Activated CD4-positive, CD25-positive, alpha-beta regulatory T cell treated with anti-CD3 and anti-CD28 coated beads, Interleukin-2, amount 50 U/mL, for 24 hours (primary cell): ENCODE measurements around the gene GINS2.

Source experiments
- ATAC-seq, 2 donors: fragments of 150-1000 bp; cut with Tn5 transposase; one replicate each; pipeline ENCODE4 v1.10.0; 2021; ENCODE audit warnings: mild to moderate bottlenecking in 1 of 2, moderate library complexity in 1 of 2

Gene GINS2

GRCh38 chr16:85652431-85653221 is 36.1 kb downstream of the GINS2 start:
- ATAC-seq: no peak

GRCh38 chr16:85651629-85652430 is 36.9 kb downstream of the GINS2 start:
- no peak for ATAC-seq

GRCh38 chr16:85650844-85651628 is 37.7 kb downstream of the GINS2 start:
- ATAC-seq: no peak

GRCh38 chr16:85650135-85650843 is 38.5 kb downstream of the GINS2 start:
- ATAC-seq: no peak

- no peak for ATAC-seq
These were observed 39.2 kb downstream of the GINS2 start for GRCh38 chr16:85649411-85650134.

- no peak for ATAC-seq
These were observed 39.9 kb downstream of the GINS2 start for GRCh38 chr16:85648805-85649204.

- ATAC-seq: no peak
These were observed 40.6 kb downstream of the GINS2 start for GRCh38 chr16:85648070-85648714.

- no peak for ATAC-seq
These were observed 41.8 kb downstream of the GINS2 start for GRCh38 chr16:85646976-85647375.

- ATAC-seq: no peak
These were observed 42.3 kb downstream of the GINS2 start for GRCh38 chr16:85646358-85646907.

GRCh38 chr16:85645021-85645589 is 43.6 kb downstream of the GINS2 start:
- no peak for ATAC-seq

- ATAC-seq: no peak
These were observed 44.6 kb downstream of the GINS2 start for GRCh38 chr16:85644093-85644712.

GRCh38 chr16:85643631-85644030 is 45.1 kb downstream of the GINS2 start:
- no peak for ATAC-seq

- ATAC-seq: no peak
These were observed 45.9 kb downstream of the GINS2 start for GRCh38 chr16:85642762-85643358.

- no peak for ATAC-seq
These were observed 47.0 kb downstream of the GINS2 start for GRCh38 chr16:85641776-85642176.

- ATAC-seq: no peak
These were observed 47.4 kb downstream of the GINS2 start for GRCh38 chr16:85641305-85641704.

GRCh38 chr16:85640585-85640984 is 48.2 kb downstream of the GINS2 start:
- no peak for ATAC-seq

- ATAC-seq: no peak
These were observed 48.5 kb downstream of the GINS2 start for GRCh38 chr16:85640254-85640558.

- no peak for ATAC-seq
These were observed 49.1 kb downstream of the GINS2 start for GRCh38 chr16:85639529-85640253.
